HFFc6 (cell line): ENCODE data around the gene RASSF1. TPM values are rescaled to one million over a fixed set of nuclear protein-coding genes. Genes with fewer than 3 reads are reported as not detected.

Experiments used
- DNase-seq: peaks from one replicate; pipeline ENCODE4 v3.0.0-alpha.2; 2018
- H3K27ac Mint-ChIP-seq: 2 replicates; pipeline ENCODE4 v1.8.0; 2020; ENCODE audit warnings: mild to moderate bottlenecking, mixed read lengths
- H3K27me3 Mint-ChIP-seq: 2 replicates; pipeline ENCODE4 v1.8.0; 2021; ENCODE audit warnings: mild to moderate bottlenecking, moderate library complexity, mixed read lengths; ENCODE audit not compliant: insufficient read depth
- H3K36me3 Mint-ChIP-seq: 2 replicates; pipeline ENCODE4 v1.8.0; 2021; ENCODE audit warnings: low read depth, mixed read lengths
- H3K4me1 Mint-ChIP-seq: 2 replicates; pipeline ENCODE4 v1.8.0; 2020; ENCODE audit warnings: low read depth, mixed read lengths
- H3K4me3 Mint-ChIP-seq: 2 replicates; pipeline ENCODE4 v1.8.0; 2020; ENCODE audit warnings: mild to moderate bottlenecking, moderate library complexity, mixed read lengths
- H3K9me3 Mint-ChIP-seq: 2 replicates; pipeline ENCODE4 v1.8.0; 2020; ENCODE audit warnings: mild to moderate bottlenecking, mixed read lengths
- total RNA-seq, 6 experiments: library from RNA; stranded (reverse); fragmentation: NEBNext Ultra II Directional; extraction: Animal tissue kit (Norgen Biotek cat#: 25700); gene quantifications; 2 replicates in 1 of 6; 3 replicates in 5 of 6; pipeline ENCODE4 v1.2.3, GENCODE V29; 2021
- TF ChIP-seq, protein P1 (sequence below): fragments of 200-600 bp; sonication (generic); IDR thresholded peaks from 2 replicates; pipeline ENCODE4 v1.5.0; 2021; ENCODE audit warnings: antibody characterized with exemption, mild to moderate bottlenecking

The RASSF1 gene
- total RNA-seq, 6 experiments from 2014 or later = 30.9 to 37.0 (median 34.1) TPM

DNA sequence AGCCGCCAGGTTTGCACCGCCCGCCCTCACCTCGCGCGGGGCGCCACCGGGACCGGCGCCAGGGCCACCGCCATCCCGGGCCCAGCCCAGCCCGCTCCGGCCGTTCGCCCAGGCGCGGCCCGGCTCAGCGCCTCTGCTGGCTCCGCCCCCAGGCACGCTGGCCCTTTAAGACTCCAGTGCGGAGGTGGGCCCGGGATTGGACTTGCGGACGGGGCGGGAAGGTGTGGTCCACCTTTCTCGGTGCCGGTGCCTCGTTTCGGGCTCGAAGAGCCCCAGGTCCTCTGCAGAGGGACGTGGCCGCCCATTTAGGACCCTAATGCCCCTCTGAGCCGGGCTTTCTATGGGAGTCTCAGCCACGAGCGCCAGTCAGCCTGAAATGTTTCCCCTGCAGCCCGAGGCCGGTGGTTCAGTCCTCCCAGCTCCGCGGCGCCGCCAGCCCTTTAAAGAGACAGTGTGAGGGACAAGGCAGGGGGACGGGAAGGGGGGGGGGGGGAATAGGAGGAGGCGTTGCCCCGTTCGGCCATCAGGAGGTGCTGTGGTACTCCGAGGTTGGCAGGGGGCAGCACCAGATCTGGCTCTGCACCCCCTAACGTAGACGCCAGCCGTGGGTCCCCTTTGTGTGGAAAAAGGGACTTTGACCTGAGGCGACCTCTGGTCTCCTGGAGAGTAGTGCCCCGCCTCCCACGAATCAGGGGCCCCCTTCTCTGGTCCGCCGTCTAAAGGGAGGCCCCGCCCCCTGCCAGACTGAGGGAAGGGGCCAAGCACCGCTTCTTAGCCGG lies 19.1 kb downstream of the RASSF1 start:
- H3K27me3 Mint-ChIP-seq = peaks cover 2% of the 10 kb centered on the region
- H3K4me3 Mint-ChIP-seq = peak overlapping the region; percentile 88
- H3K27ac Mint-ChIP-seq = peak overlapping the region; percentile 98
- peaks cover 3% of the 10 kb centered on the region for H3K36me3 Mint-ChIP-seq
- DNase-seq = peak; percentile 77
- H3K4me1 Mint-ChIP-seq = peaks cover 18% of the 10 kb centered on the region
- TF ChIP-seq, protein P1, sequence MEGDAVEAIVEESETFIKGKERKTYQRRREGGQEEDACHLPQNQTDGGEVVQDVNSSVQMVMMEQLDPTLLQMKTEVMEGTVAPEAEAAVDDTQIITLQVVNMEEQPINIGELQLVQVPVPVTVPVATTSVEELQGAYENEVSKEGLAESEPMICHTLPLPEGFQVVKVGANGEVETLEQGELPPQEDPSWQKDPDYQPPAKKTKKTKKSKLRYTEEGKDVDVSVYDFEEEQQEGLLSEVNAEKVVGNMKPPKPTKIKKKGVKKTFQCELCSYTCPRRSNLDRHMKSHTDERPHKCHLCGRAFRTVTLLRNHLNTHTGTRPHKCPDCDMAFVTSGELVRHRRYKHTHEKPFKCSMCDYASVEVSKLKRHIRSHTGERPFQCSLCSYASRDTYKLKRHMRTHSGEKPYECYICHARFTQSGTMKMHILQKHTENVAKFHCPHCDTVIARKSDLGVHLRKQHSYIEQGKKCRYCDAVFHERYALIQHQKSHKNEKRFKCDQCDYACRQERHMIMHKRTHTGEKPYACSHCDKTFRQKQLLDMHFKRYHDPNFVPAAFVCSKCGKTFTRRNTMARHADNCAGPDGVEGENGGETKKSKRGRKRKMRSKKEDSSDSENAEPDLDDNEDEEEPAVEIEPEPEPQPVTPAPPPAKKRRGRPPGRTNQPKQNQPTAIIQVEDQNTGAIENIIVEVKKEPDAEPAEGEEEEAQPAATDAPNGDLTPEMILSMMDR = peak; percentile 67
- no peaks in the 10 kb centered on the region for H3K9me3 Mint-ChIP-seq

DNA sequence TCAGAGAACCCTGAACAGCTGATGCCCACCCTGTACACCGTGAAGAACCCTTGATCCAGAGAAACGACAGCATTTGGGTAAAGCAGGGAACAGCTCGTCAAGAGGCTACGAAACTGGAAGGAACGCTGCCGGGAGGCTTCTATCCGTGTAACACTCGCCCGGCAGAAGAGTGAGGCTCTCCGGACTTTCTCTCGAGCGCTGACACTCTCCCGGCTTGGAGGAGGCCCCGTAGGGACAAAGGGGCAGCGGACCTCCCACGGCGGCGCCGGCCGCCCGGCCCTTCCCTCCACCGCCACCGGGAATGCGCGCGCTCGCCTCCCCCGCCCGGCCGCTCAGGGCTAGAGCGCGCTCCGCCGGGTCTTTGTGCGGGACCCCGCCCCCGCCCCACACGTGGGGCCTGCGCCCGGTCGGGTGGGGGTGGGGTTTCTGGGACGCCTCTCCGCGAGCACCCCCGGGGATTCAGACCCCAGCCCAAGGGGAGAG lies 19.7 kb downstream of the RASSF1 start:
- TF ChIP-seq, protein P1 = no peak
- H3K4me3 Mint-ChIP-seq = peak overlapping the region; percentile 93
- peaks cover 21% of the 10 kb centered on the region for H3K4me1 Mint-ChIP-seq

DNA sequence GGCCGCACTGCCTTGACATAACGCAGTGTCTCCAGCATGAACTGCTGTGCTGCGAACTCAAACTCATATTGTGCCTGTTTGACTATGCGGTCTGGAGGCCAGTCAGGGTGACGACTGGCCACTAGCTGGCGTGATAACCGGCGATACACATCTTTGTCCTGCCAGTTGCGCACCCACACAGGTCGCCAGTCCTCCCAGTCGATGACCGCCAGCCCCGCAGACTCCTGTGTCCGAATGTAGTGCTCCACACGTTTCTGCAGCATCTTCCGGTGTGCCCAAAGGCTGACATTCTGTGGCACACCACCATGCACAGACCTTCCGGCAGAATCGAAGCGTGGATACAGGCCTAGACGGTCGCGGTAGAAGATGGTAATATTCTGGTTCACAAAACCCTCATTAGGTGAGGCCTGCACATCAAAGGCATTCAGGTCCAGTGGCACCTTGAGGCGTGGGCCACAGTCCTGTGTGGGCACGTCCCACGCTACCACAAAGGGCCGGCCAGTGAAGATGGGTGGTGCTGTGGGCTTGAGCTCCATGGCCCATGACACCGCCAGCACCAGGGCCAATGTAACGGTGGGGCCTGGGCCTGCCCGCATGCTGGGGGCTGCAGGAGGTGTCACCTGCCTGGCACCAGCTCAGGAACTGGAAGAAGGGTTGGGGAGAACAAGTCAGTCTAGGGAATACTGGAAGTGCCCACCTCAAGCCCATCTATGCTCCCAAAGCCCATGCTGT lies 20.6 kb downstream of the RASSF1 start:
- H3K9me3 Mint-ChIP-seq = no peaks in the 10 kb centered on the region
- peak overlapping the region; percentile 93 for H3K4me3 Mint-ChIP-seq
- TF ChIP-seq, protein P1 = peak; percentile 36; the same call in 1 of the 2 replicates
- DNase-seq = no peak
- H3K36me3 Mint-ChIP-seq = peaks cover 11% of the 10 kb centered on the region
- peaks cover 2% of the 10 kb centered on the region for H3K27me3 Mint-ChIP-seq
- peak overlapping the region; percentile 71; the same call in 1 of the 2 replicates for H3K27ac Mint-ChIP-seq
- peaks cover 21% of the 10 kb centered on the region for H3K4me1 Mint-ChIP-seq

More for the DNA sequence above, 19.7 kb downstream of the RASSF1 start:
- H3K27ac Mint-ChIP-seq = peak overlapping the region; percentile 71
- H3K9me3 Mint-ChIP-seq = no peaks in the 10 kb centered on the region
- DNase-seq = no peak
- peaks cover 2% of the 10 kb centered on the region for H3K27me3 Mint-ChIP-seq
- peaks cover 7% of the 10 kb centered on the region for H3K36me3 Mint-ChIP-seq

DNA sequence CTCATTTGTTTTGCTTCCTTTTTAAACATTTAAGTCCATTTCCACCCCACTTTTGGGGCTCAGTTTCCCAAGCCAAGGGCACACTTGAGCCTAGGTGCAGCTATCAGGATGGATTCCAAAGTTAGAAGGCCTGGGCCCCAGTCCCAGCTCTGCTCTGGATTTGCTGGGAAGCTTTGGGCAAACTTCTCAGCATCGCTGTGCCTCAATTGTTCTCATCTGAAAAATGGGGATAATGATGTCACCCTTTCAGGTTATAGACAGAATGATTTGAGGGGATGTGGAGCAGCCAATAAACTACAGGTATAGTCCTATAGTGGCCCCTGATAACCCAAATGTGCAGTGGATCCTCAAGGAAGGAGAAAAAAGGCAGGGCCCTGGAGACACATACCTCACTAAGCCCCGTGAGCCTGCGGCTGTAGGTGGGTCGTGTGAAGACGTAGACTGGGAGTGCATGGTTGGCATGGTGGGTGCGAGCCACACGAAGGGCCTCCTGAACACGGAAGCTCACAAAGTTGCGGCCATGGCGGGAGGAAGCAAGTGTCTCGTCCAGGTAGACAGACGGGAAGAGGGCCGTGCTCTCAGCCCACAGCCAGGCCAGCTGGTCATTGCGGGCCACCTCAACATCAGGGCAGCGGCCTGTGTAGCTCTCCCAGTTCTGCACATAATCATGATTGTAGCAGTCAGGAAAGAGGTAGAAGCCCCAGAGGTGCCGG lies 21.3 kb downstream of the RASSF1 start:
- H3K36me3 Mint-ChIP-seq = peaks cover 12% of the 10 kb centered on the region
- H3K27me3 Mint-ChIP-seq = peaks cover 2% of the 10 kb centered on the region
- H3K27ac Mint-ChIP-seq = no peak overlapping the region
- H3K4me3 Mint-ChIP-seq = 0 out of 2 replicates have a peak overlapping the region, but pooled peaks have one; percentile 20
- TF ChIP-seq, protein P1 = no peak
- no peaks in the 10 kb centered on the region for H3K9me3 Mint-ChIP-seq
- DNase-seq = no peak
- peaks cover 21% of the 10 kb centered on the region for H3K4me1 Mint-ChIP-seq

DNA sequence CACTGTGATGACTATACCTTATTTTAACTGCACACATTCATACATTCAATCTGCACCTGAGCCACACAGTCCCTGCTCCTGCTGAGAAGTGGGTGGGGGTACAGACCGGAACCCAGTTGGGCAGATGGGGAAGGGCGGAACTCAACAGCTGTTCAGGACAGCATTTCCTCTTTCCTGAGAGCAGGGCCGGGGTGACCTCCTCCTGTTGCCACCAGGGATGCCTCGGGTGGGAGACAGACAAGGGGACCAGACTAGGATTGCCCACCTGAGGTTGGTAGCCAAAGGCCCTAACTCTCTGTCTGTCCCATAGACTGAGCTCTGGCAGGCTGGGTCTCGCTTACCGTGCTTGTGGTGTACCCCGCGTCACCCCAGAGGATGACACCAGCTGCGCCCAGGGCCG lies 22.0 kb downstream of the RASSF1 start:
- TF ChIP-seq, protein P1 = no peak
- Mint-ChIP-seq H3K36me3 (peaks cover 12% of the 10 kb centered on the region), H3K4me3 (no peak overlapping the region), H3K27ac (no peak overlapping the region), H3K4me1 (peaks cover 27% of the 10 kb centered on the region), H3K27me3 (peaks cover 2% of the 10 kb centered on the region), H3K9me3 (no peaks in the 10 kb centered on the region)
- DNase-seq = no peak
